ENCODE measurements around the gene DENND6A.

DNA sequence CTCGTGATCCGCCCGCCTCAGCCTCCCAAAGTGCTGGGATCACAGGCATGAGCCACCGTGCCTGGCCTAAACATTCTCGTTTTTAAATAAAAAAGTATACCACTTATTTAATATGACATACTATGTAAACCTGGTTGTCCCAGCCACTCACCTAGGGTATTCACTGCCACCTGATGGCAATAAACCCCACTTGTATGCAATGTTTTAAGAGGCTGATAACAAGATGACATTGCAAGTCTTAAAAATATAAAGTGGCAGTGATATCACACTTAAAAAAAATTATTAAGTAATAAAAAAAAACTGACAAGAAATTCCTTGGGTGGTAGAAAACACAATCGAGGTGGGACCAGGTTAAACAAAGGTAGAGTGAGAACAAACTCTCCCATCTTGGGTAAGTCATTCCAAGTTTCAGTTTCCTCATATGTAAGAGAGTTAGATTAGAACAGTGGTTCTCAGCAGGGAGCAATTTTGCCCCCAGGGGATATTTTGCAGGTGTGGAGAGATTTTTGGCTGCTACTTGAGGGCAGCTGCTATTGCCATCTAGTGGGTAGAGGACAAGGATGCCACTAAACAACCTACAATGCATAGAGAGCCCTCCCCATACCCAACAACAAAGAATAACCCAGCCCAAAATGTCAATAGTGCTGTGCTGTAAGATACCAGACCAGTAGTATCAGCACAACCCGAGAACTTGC, 110.3 kb downstream of the DENND6A start:
- TF ChIP-seq CBX5 (IDR thresholded peaks at IDR 0.05; ENCODE audit: low read depth, low read length) (no peak), HDAC6 (IDR thresholded peaks at IDR 0.05; ENCODE audit: low read depth, low read length) (no peak), EZH2 (IDR thresholded peaks at IDR 0.05; ENCODE audit: low read depth, low read length, severe bottlenecking) (no peak), TEAD4 (IDR thresholded peaks at IDR 0.05; ENCODE audit: low read depth, low read length) (no peak), CEBPB (IDR thresholded peaks at IDR 0.05; ENCODE audit: low read depth, low read length) (no peak), GTF2F1 (IDR thresholded peaks at IDR 0.05; ENCODE audit: borderline replicate concordance, low read depth, low read length) (no peak), SAP30 (IDR thresholded peaks at IDR 0.05; ENCODE audit: insufficient read depth, insufficient replicate concordance, low read length) (no peak)
- TF ChIP-seq, protein P1, sequence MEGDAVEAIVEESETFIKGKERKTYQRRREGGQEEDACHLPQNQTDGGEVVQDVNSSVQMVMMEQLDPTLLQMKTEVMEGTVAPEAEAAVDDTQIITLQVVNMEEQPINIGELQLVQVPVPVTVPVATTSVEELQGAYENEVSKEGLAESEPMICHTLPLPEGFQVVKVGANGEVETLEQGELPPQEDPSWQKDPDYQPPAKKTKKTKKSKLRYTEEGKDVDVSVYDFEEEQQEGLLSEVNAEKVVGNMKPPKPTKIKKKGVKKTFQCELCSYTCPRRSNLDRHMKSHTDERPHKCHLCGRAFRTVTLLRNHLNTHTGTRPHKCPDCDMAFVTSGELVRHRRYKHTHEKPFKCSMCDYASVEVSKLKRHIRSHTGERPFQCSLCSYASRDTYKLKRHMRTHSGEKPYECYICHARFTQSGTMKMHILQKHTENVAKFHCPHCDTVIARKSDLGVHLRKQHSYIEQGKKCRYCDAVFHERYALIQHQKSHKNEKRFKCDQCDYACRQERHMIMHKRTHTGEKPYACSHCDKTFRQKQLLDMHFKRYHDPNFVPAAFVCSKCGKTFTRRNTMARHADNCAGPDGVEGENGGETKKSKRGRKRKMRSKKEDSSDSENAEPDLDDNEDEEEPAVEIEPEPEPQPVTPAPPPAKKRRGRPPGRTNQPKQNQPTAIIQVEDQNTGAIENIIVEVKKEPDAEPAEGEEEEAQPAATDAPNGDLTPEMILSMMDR (IDR thresholded peaks at IDR 0.05; ENCODE audit: control extremely low read depth in 1 of 3, insufficient read depth in 1 of 3, low read depth in 1 of 3, low read length in 3 of 3) = peak in 1 of 3 experiments; percentile 25; a peak in 1 of 4 replicates
